HG02885 (cell line): Measurements from ENCODE around the gene CASZ1.

Experiments used
- ATAC-seq: cut with Tn5 transposase; IDR thresholded peaks from one replicate; pipeline ENCODE4 v1.9.1; 2021; ENCODE audit warnings: mild to moderate bottlenecking; ENCODE audit not compliant: unreplicated experiment, poor library complexity

Gene CASZ1

DNA sequence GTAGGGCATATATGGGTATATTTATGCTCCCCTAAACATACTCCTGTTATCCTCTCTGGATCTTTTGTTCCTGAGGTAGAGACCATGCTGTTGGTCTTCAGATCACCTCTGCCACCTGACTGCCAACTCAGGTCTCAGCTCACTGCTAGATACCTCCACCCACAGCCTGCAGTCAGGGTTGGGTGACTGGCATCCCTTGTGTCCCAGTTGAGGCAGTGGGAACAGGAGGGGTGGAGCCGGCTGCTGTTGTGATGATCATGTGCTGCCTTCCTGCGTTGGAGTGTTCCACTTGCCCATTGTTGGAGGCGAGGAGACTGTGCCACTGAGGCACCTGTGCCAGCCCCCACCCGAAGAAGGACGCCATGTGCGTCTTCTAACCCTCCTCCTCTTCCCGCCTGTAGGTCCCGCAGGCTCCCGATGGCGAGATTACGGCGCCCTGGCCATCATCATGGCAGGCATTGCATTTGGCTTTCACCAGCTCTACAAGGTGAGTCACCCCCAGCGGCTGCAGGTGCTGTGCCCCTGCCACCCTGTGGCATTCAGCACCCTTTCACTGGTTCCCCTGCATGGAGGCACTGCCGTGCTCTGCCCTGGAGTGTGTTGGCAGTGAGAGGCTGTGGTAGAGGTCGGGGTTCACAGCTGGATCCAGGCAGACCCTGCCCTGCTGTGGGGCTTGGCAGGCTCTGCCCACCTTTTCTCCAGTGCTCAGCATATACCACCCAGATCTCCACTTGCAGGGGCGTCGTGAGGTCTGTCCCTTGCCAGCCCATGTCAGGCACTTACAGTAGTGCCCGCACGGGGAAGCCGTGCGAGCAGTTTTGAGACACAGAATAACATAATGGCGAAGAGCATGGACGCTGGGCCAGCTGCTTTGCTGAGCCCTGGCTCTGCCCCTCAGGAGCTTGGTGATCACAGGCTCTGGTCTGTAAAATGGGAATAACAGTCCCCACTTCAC is 178.2 kb downstream of the CASZ1 start:
- ATAC-seq: no peak

DNA sequence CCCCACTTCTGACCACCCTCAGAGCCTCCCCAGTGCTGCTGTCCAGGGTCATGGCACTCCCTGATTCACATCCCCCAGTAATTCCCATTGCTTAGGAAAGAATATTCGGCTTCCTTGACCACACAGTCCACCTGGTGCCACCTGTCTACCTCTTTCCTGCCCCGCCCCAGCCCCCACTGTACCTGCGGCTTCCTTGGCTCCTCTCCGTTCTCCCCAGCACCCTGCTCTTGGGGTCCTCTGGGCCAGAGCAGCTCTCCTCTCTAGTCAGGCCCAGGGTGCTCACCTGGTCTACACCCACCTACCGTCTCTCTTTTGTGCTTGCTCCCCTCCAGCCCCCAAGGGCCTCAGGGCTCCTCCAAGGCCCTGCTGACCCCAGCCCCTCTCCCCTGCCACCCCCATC is 179.1 kb downstream of the CASZ1 start:
- ATAC-seq: no peak

DNA sequence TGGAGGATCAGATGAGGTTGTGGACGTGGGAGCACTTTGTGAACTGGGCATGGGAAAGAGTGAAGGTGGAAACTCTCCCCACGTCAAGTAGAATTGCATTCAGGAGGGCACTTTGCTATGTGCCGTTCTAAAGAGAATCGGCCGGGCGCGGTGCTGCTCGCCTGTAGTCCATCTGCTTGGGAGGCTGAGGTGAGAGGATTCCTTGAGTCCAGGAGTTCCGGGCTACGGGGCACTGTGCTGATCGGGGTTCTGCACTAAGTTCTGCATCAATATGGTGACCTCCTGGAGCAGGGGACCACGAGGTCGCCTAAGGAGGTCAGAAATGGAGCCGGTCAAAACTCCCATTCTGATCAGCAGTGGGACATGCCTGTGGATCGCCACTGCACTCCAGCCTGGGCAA is 179.8 kb downstream of the CASZ1 start:
- no peak for ATAC-seq

DNA sequence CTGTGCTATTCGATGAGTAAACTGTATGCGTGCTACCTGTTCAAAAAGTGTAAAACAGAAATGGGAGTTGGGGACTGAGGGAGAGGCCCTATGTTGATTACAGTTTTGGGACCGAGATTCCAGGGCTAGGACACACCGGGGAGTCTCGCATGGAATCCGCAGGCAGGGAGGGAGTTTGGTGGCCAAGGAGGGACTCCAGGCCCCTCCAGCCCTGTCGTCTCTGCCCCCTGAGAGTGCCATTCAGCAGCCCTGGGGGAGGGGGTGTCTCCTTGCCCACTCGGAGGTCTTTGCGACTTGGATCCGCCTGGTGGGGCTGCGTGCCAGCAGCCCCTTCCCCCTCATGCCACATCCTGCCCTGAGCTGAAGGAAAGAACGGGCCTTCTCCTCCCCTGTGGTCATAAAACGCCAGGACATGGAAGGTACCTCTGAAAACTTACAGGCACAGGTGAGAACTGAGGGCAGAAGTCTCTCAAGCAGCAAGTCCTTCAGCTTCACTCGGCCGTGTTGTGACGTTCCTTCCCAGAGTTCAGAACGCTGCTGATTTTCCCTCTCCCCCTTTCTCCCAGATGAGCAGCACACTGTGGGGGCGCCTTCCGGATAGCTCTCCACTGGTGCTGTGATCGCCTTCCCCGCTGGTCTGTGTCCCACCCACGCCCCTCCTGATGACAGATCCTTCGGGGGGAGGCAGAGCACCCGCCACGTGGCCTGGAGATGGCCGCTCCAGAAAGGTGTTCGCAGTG is 180.3 kb downstream of the CASZ1 start:
- ATAC-seq: no peak

DNA sequence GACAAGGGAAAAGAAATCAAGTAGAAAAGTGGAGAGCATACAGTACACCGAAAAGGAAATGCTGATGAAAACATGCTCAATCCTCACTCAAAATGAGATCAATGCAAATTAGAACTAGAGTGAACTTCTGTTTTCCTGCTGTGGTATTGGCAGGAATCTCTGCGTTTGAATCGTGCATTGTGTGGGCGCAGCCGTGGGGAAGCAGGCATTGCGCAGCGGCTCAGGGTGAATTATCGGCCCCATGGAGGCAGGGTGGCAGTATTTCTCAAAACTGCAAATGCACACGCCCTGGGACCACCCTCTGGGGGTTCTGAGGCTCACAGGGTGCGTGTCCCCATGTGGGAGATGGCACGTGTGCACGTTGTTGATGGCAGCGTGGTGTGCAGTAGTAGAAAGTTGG is 181.1 kb downstream of the CASZ1 start:
- ATAC-seq: no peak

DNA sequence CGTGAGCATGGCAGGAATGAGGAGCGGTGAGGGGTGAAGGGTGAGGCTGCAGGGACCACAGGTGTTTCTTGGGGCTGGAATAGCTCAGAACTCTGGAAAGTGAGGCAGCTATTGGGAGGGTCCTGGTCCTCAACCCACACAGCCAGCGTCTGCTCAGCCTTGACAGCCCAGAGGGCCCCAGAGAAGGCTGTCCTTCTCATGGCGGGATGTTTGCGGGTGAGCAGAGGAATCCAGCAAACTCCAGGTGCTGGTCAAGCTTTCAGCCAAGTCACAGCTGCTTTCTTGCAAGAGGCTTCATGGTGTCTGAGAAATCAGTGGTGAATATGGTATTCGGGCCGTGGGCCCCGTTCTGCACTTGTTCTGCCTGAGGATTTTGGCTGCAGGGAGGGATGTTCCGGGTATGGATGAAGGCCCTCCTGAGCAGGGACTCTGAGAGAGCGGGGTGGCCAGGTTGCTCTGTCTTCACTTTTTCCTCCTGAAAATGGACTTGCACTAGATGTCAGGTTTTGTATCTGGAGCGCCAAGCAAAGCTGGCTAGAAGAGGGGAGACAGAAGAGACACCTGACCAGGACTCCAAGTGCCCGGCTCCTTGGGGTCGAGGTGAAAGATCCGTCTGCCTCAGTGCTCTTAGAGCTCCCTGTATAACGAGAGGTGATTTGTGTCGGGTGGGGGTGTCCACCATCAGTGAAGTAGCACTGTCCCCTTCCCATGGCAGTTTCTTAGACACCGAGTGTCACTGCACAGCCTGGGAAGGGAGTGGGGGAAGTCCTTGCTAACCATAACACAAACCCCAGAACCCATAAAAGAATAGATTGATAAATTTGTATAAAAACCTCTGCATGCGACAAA is 181.8 kb downstream of the CASZ1 start:
- no peak for ATAC-seq

DNA sequence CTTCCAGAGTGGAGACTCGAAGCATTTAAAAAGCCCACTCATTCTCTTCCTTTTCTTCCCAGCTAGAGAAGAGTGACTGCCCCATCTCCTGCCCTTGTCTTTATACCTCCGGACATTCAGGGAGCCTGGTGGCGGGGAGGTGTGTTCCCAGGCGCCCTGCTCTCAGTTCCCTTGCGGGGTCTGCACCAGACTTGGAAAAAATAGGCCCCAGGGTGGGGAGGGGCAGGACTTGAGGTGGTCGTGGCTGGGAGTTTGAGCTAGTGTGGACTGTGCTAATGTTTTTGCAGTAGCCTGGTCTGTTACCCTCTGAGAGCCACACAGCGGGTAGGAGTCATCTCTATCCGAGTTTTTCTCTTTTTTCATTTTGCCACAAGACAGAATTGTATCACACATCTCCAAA is 182.6 kb downstream of the CASZ1 start:
- ATAC-seq: no peak

DNA sequence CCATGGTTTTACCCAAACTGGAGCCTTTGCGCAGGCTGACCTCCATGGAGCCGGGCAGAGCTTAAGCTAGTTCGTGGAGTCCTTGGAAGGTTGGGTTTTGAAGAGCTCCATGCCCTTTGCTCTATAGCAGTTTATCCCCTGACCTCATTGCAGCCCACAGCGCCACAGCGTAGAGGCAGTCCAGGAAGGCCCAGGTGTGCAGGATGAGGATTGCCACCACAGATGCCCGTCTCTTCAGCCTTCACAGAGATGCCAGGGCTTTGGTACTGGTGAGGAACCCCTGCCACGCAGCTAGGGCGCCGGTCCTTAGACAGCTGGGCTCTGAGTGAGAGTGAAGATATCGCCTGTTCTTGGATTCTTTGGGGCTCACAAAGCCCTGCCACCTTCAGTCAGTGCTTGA is 183.1 kb downstream of the CASZ1 start:
- no peak for ATAC-seq

DNA sequence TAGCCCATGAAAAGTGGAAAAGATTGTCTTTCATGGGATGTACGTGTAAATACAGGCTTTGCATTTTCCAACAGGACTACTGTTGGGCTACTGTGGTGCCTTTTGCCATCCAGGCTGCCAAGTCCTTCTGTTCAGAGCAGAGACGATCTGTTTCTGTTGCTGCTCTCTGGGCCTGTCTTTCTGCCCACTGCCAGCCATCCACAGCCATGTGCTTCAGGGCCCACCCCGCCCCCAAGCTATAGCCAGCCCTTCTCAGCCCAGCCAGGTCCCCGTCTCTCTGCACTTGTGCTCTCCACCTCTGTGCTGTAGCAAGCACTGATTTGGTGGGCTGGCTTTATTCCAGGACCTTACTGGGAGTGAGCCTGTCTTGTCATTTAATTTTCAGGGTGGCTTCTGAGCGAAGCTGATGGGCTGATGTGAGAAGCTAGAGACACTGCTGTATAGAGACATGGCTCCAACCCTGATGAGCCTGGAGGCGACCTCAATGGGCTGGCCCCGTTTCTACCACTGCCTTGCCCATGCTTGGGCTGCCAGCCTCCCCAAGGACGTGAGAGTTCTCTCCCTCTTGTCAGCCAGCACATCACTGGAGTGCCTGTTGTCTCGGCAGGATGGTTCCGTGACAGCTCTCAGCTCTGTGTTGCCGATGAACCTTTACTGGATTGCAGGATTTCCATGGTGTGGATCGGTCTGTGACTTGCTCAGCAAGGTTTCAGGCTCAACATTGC is 183.8 kb downstream of the CASZ1 start:
- no peak for ATAC-seq

DNA sequence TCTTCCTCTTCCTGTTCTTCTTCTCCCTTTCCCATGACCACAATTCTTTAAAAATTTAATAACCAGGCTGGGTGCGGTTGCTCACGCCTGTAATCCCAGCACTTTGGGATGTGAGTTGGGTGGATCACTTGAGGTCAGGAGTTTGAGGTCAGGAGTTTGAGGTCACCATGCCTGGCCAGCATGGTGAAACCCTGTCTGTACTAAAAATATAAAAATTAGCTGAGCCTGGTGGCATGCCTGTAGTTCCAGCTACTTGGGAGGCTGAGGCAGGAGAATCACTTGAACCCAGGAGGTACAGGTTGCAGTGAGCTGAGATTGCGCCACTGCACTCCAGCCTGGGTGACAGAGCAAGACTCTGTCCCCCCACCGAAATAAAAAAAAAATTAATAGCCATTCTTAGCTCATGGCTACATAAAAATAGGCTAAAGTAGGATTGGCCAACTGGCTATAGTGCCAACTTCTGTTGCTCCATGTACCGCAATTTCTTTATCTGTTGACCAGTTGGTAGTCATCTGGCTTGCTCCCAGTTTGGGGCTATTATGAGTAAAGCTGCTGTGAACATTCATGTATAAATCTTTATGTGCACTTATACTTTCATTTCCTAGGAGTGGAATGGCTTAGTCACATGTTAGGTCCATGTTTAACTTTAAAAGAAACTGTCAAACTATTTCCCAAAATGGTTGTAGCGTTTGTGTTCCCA is 185.4 kb downstream of the CASZ1 start:
- ATAC-seq: no peak

DNA sequence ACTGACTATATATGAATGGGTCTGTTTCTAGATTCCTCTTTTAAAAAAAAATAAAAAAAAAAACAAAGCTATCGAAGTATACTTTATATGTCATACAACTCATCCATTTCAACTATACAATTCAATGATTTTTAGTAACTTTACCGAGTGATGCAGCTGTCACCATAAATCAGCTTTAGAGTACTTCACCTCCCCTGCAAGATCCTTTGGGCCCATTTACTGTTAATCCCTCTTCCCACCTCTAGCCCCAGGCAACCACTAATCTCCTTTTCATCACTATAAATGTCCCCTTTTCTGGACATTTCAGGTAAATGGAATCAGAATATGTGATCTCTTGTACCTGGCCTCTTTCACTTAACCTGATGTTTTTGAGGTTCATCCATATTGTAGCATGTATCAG is 187.8 kb downstream of the CASZ1 start:
- no peak for ATAC-seq

DNA sequence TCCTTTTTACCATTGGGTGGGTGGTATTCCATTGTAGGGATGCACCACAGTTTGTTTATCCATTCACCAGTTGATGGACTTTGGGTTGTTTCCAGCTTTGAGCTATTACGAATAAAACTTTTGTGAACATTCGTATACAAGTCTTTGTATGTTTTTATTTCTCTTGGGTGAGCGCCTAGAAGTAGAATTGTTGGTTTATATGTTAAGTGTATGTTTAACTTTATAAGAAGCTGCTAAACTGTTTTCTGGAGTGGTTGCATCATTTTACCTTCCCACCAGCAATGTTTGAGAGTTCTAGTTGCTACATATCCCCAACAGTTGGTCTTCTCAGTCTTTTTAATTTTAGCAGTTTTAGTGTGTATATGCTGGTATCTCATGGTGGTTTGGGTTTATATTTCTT is 189.2 kb downstream of the CASZ1 start:
- no peak for ATAC-seq

DNA sequence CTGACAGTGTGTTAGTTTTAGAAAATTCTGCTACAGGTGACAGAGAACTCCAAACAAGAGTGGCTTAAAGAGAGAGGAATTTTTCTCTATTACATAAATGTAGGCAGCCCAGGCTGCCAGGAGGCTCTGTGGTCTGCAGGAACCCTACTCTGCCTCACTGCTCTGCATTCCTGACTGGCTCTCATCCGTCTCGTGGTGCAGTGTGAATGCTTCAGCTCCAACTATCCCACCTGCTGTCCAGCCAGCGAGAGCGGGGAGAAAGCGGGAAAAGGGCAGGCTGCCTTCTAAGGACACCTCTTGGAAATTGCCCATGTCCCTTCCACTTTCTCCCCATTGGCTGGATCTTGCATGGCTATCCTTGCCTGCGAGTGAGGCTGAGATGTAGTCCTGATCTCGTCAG is 190.4 kb downstream of the CASZ1 start:
- ATAC-seq: no peak

DNA sequence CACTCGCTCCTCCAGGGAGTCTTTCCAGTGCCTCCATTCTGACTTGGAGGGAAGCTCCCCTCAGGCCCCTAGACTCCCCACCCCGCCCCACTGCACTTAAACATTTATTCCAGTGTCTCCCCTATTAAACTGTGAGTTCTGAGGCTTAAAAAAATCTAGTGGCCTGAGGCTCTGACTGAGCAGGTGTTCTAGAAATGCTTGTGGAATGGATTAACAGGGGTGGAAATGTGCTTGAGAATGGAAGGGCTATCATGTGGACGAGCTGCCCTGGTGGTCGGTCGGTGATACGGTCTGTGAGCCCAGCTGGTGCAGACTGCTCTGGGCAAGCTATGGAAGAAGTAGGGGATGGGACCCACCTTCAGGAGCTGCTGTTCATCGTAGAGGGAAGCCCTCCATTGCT is 191.5 kb downstream of the CASZ1 start:
- ATAC-seq: no peak

DNA sequence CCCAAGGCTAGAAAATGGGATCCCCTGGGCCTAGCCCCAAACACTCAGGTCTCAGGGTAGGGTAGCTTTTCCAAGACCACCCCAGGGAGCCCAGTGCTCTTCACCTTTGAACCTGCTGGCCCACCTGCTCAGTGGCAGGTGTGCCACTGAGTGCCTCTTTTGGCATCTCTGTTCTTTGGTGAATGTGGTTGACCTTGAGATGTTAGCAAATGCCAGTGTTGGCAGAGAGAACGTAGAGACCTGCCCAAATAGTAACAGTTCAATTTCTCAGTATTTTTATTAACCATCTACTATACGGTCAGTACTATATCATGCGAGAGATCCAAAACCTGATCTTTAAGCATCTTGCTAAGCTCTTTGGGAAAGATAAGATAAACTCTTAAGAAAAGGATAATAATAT is 193.5 kb downstream of the CASZ1 start:
- ATAC-seq: no peak

DNA sequence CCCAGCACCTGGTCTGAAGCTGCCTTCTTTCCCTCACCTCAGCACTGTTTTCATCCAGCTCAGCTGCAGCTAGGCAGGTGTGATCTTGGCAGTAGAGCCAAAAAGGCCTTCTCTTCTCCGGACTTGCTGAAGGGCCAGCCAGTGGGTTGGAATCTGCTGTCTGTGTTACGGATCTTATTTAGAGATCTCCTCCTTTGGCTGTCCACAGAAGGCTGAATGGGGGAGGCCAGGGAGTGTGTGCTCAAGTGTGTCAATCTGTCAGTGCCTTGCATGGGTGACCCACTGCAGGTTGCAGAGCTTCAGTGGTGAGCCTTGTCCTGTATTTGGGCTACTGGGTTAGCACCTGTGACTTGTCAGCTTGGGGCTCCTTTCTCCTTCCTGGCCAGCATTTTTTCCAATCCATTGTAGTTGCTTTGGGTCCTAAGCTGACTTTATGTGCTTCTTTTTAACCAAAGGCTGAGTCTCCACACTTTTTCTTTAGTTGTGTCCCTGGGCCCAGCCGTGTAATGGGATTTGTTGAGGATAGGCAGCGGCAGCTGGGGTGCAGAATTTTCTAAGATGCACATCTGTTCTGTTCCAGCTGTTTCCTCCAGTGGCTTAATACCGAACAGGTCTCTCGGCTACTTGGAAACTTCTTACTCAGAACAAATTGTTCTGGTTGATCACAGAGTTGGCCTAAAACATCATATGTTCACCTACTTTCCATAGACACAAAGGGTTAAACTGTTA is 194.9 kb downstream of the CASZ1 start:
- ATAC-seq: no peak

DNA sequence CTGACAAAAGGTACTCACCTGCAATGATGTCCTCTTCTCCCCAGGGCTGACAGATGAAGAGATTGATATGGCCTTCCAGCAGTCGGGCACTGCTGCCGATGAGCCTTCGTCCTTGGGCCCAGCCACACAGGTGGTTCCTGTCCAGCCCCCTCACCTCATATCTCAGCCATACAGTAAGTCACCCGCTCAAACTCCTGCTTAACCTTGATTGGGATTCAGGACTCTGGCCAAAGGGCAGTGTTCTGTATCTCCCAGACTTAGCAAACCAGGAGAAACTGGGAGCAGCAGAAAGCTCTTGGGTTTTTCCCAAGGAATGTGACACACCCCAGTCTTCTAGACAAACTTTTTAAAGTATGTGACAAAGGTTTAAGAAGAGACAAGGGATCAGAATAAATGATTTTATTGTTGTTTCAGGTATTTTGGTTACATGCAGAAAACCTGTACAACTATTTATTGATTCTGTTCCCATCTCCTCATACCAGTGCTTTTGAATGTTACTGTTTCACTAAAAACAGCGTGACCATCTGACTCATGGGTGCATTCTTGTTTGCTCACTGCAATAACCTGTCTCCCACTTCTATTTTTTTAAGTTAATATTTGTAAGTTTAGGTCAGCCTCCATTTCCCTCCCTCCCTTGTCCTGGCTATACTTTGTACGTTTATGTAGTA is 197.1 kb downstream of the CASZ1 start:
- no peak for ATAC-seq

DNA sequence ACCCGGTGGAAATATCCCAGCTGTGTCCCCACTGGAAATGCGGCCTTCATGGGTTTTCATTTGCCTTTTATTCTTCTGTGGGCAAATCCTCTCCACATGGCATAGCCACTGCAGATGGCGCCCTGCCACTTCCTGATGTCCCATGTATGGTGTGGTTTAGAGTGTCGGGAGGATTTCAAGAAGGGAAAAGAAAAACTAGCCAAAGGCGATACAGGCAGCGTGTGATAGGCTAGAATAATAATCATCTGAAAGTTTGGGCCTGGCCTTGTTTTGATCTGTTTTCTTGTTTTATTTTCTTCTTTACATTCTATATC is 198.1 kb downstream of the CASZ1 start:
- ATAC-seq: no peak
